Skeletal muscle satellite cell (primary cell): ENCODE measurements around the gene CDC42SE2.
"Not testable (repeated sequence)": the region's sequence is repeated elsewhere in the genome, so short reads cannot be mapped to it uniquely, and the experiment has no call there.

Source experiments
- H3K27me3 ChIP-seq: 2 replicates; pipeline ENCODE4 v1.7.0; 2013; ENCODE audit warnings: low read length; ENCODE audit not compliant: control insufficient read depth, insufficient read depth
- H3K36me3 ChIP-seq: 2 replicates; pipeline ENCODE4 v1.7.0; 2013; ENCODE audit warnings: mild to moderate bottlenecking, control low read depth, low read length; ENCODE audit not compliant: insufficient read depth
- H3K4me1 ChIP-seq: 2 replicates; pipeline ENCODE4 v1.7.0; 2013; ENCODE audit warnings: low read length; ENCODE audit not compliant: control insufficient read depth, insufficient read depth
- H3K4me2 ChIP-seq: 2 replicates; pipeline ENCODE4 v1.7.0; 2013; ENCODE audit warnings: mild to moderate bottlenecking, low read length
- H3K4me3 ChIP-seq: 2 replicates; pipeline ENCODE4 v1.7.0; 2013; ENCODE audit warnings: low read length
- H3K9ac ChIP-seq: 2 replicates; pipeline ENCODE4 v1.7.0; 2013; ENCODE audit warnings: mild to moderate bottlenecking, low read depth, low read length, moderate library complexity
- H3K9me3 ChIP-seq: replicated peaks from 2 replicates; pipeline ENCODE4 v1.7.0; 2013; ENCODE audit warnings: mild to moderate bottlenecking, control low read depth, low read length

The CDC42SE2 gene

GRCh38 chr5:131377346-131377745 lies 113.5 kb downstream of the CDC42SE2 start:
- H3K4me3 ChIP-seq: no peak overlapping the region
- no peaks in the 10 kb centered on the region for H3K9me3 ChIP-seq
- H3K9ac ChIP-seq: peak overlapping the region; percentile 4
- peaks cover 29% of the 10 kb centered on the region for H3K4me1 ChIP-seq
- no peaks in the 10 kb centered on the region for H3K27me3 ChIP-seq
- no peaks in the 10 kb centered on the region for H3K36me3 ChIP-seq
- H3K4me2 ChIP-seq: no peak overlapping the region

GRCh38 chr5:131377785-131378325 lies 114.0 kb downstream of the CDC42SE2 start:
- Histone ChIP-seq H3K9ac (peak overlapping the region; percentile 4), H3K4me3 (no peak overlapping the region), H3K9me3 (no peaks in the 10 kb centered on the region), H3K27me3 (no peaks in the 10 kb centered on the region), H3K36me3 (no peaks in the 10 kb centered on the region), H3K4me1 (peaks cover 29% of the 10 kb centered on the region), H3K4me2 (no peak overlapping the region)

- Histone ChIP-seq H3K36me3 (no peaks in the 10 kb centered on the region), H3K9ac (peak overlapping the region; percentile 23), H3K4me1 (peaks cover 29% of the 10 kb centered on the region), H3K4me3 (no peak overlapping the region), H3K27me3 (no peaks in the 10 kb centered on the region), H3K9me3 (no peaks in the 10 kb centered on the region), H3K4me2 (peak overlapping the region; percentile 30)
Observed at GRCh38 chr5:131378721-131379541, 115.1 kb downstream of the CDC42SE2 start.

- Histone ChIP-seq H3K9ac (peak overlapping the region; percentile 23), H3K4me3 (no peak overlapping the region), H3K4me1 (peaks cover 34% of the 10 kb centered on the region), H3K9me3 (no peaks in the 10 kb centered on the region), H3K36me3 (no peaks in the 10 kb centered on the region), H3K4me2 (peak overlapping the region; percentile 30), H3K27me3 (no peaks in the 10 kb centered on the region)
Observed at GRCh38 chr5:131379723-131380122, 115.9 kb downstream of the CDC42SE2 start.

- H3K9ac ChIP-seq, H3K36me3 ChIP-seq, H3K9me3 ChIP-seq, H3K4me3 ChIP-seq, H3K27me3 ChIP-seq: not testable (repeated sequence)
- Histone ChIP-seq H3K4me2 (peak overlapping the region; percentile 30), H3K4me1 (peaks cover 38% of the 10 kb centered on the region)
Observed at GRCh38 chr5:131380238-131380637, 116.4 kb downstream of the CDC42SE2 start.

GRCh38 chr5:131381021-131381420 lies 117.2 kb downstream of the CDC42SE2 start:
- no peak overlapping the region for H3K4me3 ChIP-seq
- no peaks in the 10 kb centered on the region for H3K9me3 ChIP-seq
- no peak overlapping the region for H3K9ac ChIP-seq
- H3K27me3 ChIP-seq: no peaks in the 10 kb centered on the region
- no peak overlapping the region for H3K4me2 ChIP-seq
- H3K4me1 ChIP-seq: peaks cover 38% of the 10 kb centered on the region
- H3K36me3 ChIP-seq: peaks cover 6% of the 10 kb centered on the region

- no peak overlapping the region for H3K9ac ChIP-seq
- H3K36me3 ChIP-seq: peaks cover 8% of the 10 kb centered on the region
- H3K4me2 ChIP-seq: no peak overlapping the region
- H3K27me3 ChIP-seq: no peaks in the 10 kb centered on the region
- H3K4me3 ChIP-seq: no peak overlapping the region
- peaks cover 46% of the 10 kb centered on the region for H3K4me1 ChIP-seq
- H3K9me3 ChIP-seq: no peaks in the 10 kb centered on the region
Observed at GRCh38 chr5:131381777-131382176, 117.9 kb downstream of the CDC42SE2 start.

GRCh38 chr5:131382407-131383395 lies 118.8 kb downstream of the CDC42SE2 start:
- Histone ChIP-seq H3K4me1 (peaks cover 45% of the 10 kb centered on the region), H3K4me3 (no peak overlapping the region)

GRCh38 chr5:131384173-131384572 lies 120.3 kb downstream of the CDC42SE2 start:
- Histone ChIP-seq H3K4me1 (peaks cover 32% of the 10 kb centered on the region), H3K9me3 (no peaks in the 10 kb centered on the region), H3K4me2 (no peak overlapping the region), H3K36me3 (peaks cover 8% of the 10 kb centered on the region), H3K4me3 (no peak overlapping the region), H3K9ac (no peak overlapping the region), H3K27me3 (no peaks in the 10 kb centered on the region)

More at GRCh38 chr5:131382407-131383395, 118.8 kb downstream of the CDC42SE2 start:
- Histone ChIP-seq H3K4me2 (no peak overlapping the region), H3K36me3 (peaks cover 8% of the 10 kb centered on the region), H3K9me3 (no peaks in the 10 kb centered on the region), H3K9ac (no peak overlapping the region), H3K27me3 (no peaks in the 10 kb centered on the region)

- no peak overlapping the region for H3K4me3 ChIP-seq
- no peak overlapping the region for H3K9ac ChIP-seq
Observed at GRCh38 chr5:131384616-131385214, 120.9 kb downstream of the CDC42SE2 start.

GRCh38 chr5:131386124-131386523 lies 122.3 kb downstream of the CDC42SE2 start:
- peaks cover 8% of the 10 kb centered on the region for H3K36me3 ChIP-seq
- H3K4me3 ChIP-seq: no peak overlapping the region
- no peak overlapping the region for H3K9ac ChIP-seq
- no peaks in the 10 kb centered on the region for H3K9me3 ChIP-seq
- peaks cover 21% of the 10 kb centered on the region for H3K4me1 ChIP-seq
- no peaks in the 10 kb centered on the region for H3K27me3 ChIP-seq
- no peak overlapping the region for H3K4me2 ChIP-seq

More at GRCh38 chr5:131384616-131385214, 120.9 kb downstream of the CDC42SE2 start:
- no peaks in the 10 kb centered on the region for H3K27me3 ChIP-seq
- peaks cover 28% of the 10 kb centered on the region for H3K4me1 ChIP-seq
- no peak overlapping the region for H3K4me2 ChIP-seq
- peaks cover 8% of the 10 kb centered on the region for H3K36me3 ChIP-seq
- H3K9me3 ChIP-seq: no peaks in the 10 kb centered on the region
